GM12892 (cell line): Measurements from ENCODE around the gene DNAAF6. TPM values are rescaled to one million over a fixed set of nuclear protein-coding genes. Genes with fewer than 3 reads are reported as not detected.
"Not testable (repeated sequence)": the region's sequence is repeated elsewhere in the genome, so short reads cannot be mapped to it uniquely, and the experiment has no call there.

Experiments
- DNase-seq: peaks from one replicate; pipeline ENCODE4 v3.0.0; 2011; ENCODE audit not compliant: insufficient read length
- FAIRE-seq: peaks from 2 replicates; lab custom pipeline; 2011; peaks lifted over from hg19 to GRCh38; lab: Jason Lieb, UNC
- POLR2A ChIP-seq: IDR thresholded peaks from 2 replicates; pipeline ENCODE4 v1.6.1; 2011; ENCODE audit warnings: low read depth, low read length, control low read depth
- POLR2AphosphoS5 ChIP-seq: IDR thresholded peaks from 2 replicates; pipeline ENCODE4 v1.6.1; 2011; ENCODE audit warnings: low read depth, low read length, control low read depth
- TAF1 ChIP-seq: IDR thresholded peaks from 2 replicates; pipeline ENCODE4 v1.6.1; 2011; ENCODE audit warnings: low read depth, mild to moderate bottlenecking, control low read depth, low read length, borderline replicate concordance
- polyA plus RNA-seq: library from polyadenylated mRNA; unstranded; fragments of >200 nt; gene quantifications from one replicate; pipeline ENCODE4 v1.2.1, GENCODE V29; 2012; ENCODE audit warnings: missing spikeins, inconsistent platforms; ENCODE audit not compliant: missing spikeins

Gene DNAAF6
- polyA plus RNA-seq: not detected

DNA sequence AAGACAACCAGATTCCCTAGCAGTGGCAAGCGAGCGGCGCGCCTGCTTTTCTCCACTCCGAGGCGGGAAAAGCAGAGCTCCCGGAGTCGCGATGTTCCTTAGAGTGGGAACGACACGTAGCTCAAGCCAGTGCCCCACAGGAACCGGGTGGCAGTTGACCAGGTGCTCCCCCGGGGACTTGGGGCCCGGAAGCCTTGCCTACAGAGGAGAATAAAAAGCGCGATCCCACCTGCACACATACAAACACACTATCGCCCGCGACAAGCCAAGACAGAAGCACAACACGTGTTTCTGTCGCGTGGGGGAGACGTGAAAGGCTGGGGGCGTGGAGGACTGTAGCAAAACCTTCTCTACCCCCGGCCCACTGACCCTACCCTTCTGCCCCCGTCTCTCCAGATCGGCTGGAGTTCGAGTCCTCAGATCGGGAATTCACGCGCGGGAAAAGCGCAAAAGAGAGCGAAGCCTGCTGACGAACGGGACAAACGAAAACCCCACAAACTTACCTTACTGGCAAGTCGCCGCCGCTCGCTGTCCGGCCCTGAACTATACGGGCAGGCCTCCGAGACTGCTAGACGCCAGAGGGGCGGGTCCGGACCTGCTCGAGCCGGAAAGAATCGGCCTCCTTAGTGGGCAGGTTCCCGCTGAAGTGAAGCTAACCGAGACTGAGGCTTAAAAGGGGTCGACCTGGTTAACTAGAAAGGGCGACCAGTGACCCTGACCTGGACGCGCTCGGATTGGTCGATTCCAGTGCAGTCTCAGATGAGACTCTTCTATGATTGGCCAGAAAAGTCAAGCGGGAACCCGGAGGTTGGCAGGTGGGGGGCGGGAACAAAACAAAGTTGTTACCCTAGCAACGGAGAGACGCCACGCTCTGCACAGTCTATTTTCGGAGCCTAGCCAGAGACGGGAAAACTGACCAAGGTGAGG, at the start of gene DNAAF6, which contains the start of gene NUP62CL:
DNAAF6 (plus strand) TSS at position 842 of the 927 bp plus-strand sequence. CDS start 6,265 bp downstream, outside the sequence.
NUP62CL (minus strand) TSS at position 664 of the 927 bp plus-strand sequence. CDS start 31,287 bp downstream, outside the sequence.
- DNase-seq (peak; percentile 29), FAIRE-seq (peak; percentile 48)
- TF ChIP-seq TAF1 (no peak; the same call in 1 of the 2 replicates), POLR2A (peak; percentile 47; the same call in 1 of the 2 replicates), POLR2AphosphoS5 (0 out of 2 replicates have a peak, but pooled peaks have one; percentile 21)

GRCh38 chrX:107157618-107158017, 48.8 kb upstream of the DNAAF6 start:
- FAIRE-seq, DNase-seq: not testable (repeated sequence)

- no peak for TF ChIP-seq POLR2AphosphoS5
- TF ChIP-seq POLR2A: no peak
- no peak for TF ChIP-seq TAF1
- no peak for FAIRE-seq
- DNase-seq: no peak
Measured at GRCh38 chrX:107167163-107167921, 39.1 kb upstream of the DNAAF6 start.

DNA sequence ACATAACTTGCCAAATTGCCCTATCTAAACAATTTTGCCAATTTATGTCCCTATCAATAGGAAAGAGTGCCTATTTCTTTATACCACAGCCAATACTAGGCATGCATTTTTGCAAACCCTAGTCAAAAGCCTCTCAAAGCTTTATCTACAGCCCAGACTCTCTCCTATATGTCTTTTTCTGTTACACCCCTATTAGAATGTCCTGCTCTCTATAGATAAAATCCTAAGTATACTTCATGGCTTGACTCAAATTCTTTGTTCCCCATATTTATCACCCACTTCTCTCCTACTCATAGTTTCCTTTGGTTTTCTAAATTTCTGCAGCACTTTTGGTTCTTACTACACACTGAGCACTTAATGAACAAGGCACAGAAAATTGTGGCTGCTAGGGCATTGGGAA, 38.2 kb upstream of the DNAAF6 start:
- FAIRE-seq (no peak), DNase-seq (no peak)
- TF ChIP-seq TAF1: no peak
- TF ChIP-seq POLR2A: no peak
- TF ChIP-seq POLR2AphosphoS5: no peak

DNA sequence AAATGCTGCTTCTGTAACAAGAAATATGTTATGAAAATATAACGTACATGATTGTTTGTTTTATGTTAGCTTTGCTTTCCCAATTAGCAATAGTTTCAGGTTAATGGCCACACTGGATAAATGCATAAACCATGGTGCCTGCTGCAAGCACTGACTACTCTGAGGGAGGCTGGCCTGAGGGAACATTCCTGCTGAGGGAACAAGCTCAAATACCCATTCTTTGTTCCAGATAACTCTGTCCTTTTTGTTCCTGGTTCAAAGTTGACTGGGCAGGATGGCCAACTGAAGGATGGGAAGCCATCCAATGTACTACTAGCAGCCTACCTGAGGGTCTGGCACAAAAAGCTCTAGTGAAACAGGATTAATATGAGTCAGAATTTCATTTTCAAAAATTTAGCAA, 37.7 kb upstream of the DNAAF6 start:
- TF ChIP-seq POLR2AphosphoS5 (no peak), TAF1 (no peak), POLR2A (no peak)
- DNase-seq: no peak
- no peak for FAIRE-seq

DNA sequence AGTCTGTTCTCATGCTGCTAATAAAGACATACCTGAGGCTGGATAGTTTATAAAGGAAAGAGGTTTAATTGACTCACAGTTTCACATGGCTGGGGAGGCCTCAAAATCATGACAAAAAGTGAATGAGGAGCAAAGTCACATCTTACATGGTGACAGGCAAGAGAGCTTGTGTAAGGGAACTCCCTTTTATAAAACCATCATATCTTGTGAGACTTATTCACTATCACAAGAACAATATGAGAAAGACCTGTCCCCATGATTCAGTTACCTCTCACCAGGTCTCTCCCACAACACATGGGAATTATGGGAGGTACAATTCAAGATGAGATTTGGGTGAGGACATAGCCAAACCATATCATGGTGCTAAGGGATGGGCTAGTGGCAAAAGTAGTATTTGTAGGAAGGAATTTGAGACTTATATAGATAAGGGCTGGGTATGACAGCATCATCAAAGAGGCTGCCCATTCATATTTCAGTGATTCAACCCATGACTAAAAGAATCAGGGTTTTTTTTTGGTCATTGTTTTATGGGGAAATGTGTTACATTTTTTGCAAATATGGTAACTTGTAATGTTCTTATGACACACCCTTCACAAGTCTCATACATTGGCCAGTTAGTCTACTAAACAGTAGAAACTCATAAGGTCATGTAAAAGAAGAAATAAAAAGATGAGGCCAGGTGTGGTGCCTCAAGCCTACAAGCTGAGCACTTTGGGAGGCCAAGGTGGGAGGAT, 34.9 kb upstream of the DNAAF6 start:
- FAIRE-seq: no peak
- TF ChIP-seq TAF1: no peak
- TF ChIP-seq POLR2A: no peak
- TF ChIP-seq POLR2AphosphoS5: no peak
- no peak for DNase-seq

GRCh38 chrX:107197319-107197718, 9.1 kb upstream of the DNAAF6 start:
- no peak for TF ChIP-seq POLR2AphosphoS5
- no peak for TF ChIP-seq TAF1
- no peak for TF ChIP-seq POLR2A
- FAIRE-seq (no peak), DNase-seq (no peak)

DNA sequence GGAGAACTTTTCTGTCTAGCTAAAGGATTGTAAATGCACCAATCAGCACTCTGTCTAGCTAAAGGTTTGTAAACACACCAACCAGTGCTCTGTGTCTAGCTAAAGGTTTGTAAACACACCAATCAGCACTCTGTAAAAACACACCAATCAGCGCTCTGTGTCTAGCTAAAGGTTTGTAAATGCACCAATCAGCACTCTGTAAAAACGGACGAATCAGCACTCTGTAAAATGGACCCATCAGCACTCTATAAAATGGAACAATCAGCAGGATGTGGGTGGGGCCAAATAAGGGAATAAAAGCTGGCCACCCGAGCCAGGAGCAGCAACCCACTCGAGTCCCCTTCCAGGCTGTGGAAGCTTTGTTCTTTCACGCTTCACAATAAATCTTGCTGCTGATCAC, 8.3 kb upstream of the DNAAF6 start:
- DNase-seq, FAIRE-seq: not testable (repeated sequence)

GRCh38 chrX:107199491-107199890, 6.9 kb upstream of the DNAAF6 start:
- TF ChIP-seq TAF1: no peak
- no peak for TF ChIP-seq POLR2A
- no peak for TF ChIP-seq POLR2AphosphoS5
- FAIRE-seq (no peak), DNase-seq (no peak)

DNA sequence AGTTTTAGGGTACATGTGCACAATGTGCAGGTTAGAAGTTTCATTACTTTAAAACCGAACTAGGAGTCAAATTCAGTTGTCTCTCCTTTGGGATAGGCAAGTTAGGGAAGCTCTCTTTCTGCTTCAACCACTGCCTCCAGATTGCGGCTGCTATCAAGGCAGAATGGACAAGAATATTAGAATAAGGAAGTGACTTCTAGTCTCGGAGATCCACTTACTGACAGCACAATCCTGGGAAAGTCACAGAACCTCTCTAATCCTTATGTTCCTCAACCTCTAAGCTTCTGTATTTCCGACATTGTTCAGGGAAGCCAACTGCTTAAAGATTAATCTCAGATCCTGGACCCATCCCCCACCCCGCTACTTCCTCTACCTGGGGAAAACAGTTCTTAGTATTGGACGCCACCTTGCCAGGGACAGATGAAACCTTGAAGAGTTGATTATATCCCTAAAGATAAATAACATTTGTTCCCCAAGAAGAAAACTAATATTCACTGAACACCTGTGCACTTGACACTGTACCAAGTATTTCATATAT, 2.3 kb upstream of the DNAAF6 start:
- TF ChIP-seq POLR2AphosphoS5: no peak
- FAIRE-seq: no peak
- DNase-seq: no peak

DNA sequence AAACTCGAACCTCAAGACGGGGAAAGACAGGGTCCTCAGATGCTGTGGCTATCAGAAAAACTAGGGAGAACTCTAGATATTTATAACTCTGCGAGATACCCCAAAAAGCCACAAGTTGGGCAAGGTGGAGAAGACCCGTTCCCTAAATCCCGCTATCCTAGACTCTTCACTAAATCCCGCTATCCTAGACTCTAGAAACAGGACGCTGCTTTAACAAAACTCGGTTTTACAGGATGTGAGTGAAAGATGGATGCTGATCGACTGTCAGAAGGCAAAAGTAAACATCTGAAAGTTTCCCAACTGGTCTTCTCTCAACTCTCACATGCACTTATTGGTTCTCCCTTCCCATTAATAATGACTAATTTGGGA, 270 bp downstream of the DNAAF6 start:
- no peak for FAIRE-seq

More for the DNA sequence above, 270 bp downstream of the DNAAF6 start:
- TF ChIP-seq POLR2A (no peak), TAF1 (no peak), POLR2AphosphoS5 (no peak)
- no peak for DNase-seq
